ENCODE results near the gene RNF31.
"Not testable (repeated sequence)": the region's sequence is repeated elsewhere in the genome, so short reads cannot be mapped to it uniquely, and the experiment has no call there.

RNF31 gene

GRCh38 chr14:24202538-24202937 lies 55.2 kb downstream of the RNF31 start:
- not testable (repeated sequence) for DNase-seq (ENCODE audit: low spot score)

GRCh38 chr14:24203249-24203886 lies 56.1 kb downstream of the RNF31 start:
- DNase-seq (ENCODE audit: low spot score): not testable (repeated sequence)

- DNase-seq (ENCODE audit: low spot score): no peak
Observed at GRCh38 chr14:24204163-24205146, 57.2 kb downstream of the RNF31 start.

GRCh38 chr14:24206260-24207103 lies 59.2 kb downstream of the RNF31 start:
- DNase-seq (ENCODE audit: low spot score): no peak

- DNase-seq (ENCODE audit: low spot score): no peak
Observed at GRCh38 chr14:24207104-24207551, 59.8 kb downstream of the RNF31 start.

- no peak for DNase-seq (ENCODE audit: low spot score)
Observed at GRCh38 chr14:24207625-24208024, 60.3 kb downstream of the RNF31 start.

Data from hematopoietic multipotent progenitor cell treated with erythropoietin and hydrocortisone succinate and interleukin-3 and kit ligand, for 15 days (in vitro differentiated cells).